HT1080 (cell line): Measurements from ENCODE around the gene RAB3C. TPM values are rescaled to one million over a fixed set of nuclear protein-coding genes. Genes with fewer than 3 reads are reported as not detected.
"Not testable (repeated sequence)": the region's sequence is repeated elsewhere in the genome, so short reads cannot be mapped to it uniquely, and the experiment has no call there.

Experiments used
- DNase-seq: peaks from one replicate; pipeline ENCODE4 v3.0.0-alpha.2; 2015; ENCODE audit warnings: low read depth
- total RNA-seq: library from RNA; depleted of rRNA; stranded (reverse); fragments of >200 nt; shearing (Covaris generic); gene quantifications from 2 replicates; pipeline ENCODE4 v1.2.3, GENCODE V29; 2014

RAB3C gene
- total RNA-seq, 1 experiment from 2014 or later: not detected

DNA sequence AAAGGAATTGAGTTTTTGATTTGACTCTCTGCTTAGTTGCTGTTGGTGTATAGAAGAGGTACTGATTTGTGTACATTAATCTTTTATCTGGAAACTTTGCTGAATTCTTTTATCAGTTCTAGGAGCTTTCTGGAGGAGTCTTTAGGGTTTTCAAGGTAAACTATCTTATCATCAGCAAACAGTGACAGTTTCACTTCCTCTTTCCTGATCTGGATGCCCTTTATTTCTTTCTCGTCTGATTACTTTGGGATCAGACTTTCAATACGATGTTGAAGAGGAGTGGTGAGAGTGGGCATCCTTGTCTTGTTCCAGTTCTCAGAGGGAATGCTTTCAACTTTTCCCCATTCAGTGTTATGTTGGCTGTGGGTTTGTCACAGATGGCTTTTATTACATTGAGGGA is 17.7 kb downstream of the RAB3C start:
- DNase-seq: not testable (repeated sequence)

DNA sequence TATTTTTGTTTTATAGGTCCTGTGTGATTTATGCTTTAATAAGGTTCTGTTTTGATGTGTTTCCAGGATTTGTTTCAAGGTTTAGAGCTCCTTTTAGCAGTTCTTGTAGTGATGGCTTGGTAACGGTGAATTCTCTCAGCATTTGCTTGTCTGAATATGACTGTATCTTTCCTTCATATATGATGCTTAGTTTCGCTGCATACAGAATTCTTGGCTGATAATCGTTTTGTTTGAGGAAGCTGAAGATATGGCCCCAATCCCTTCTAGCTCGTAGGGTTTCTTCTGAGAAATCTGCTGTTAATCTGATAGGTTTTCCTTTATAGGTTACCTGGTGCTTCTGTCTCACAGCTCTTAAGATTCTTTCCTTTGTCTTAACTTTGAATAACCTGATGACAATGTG is 20.0 kb downstream of the RAB3C start:
- not testable (repeated sequence) for DNase-seq

DNA sequence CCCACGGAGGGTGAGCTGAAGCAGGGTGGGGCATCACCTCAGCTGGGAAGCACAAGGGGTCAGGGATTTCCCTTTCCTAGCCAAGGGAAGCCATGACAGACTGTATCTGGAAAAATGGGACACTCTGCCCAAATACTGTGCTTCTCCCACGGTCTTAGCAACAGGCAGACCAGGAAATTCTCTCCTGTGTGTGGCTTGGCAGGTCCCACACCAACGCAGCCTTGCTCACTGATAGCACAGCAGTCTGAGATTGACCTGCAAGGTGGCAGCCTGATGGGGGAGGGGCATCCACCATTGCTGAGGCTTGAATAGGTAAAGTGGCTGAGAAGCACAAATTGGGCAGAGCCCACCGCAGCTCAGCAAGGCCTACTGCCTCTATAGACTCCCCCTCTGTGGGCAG is 23.2 kb downstream of the RAB3C start:
- no peak for DNase-seq

DNA sequence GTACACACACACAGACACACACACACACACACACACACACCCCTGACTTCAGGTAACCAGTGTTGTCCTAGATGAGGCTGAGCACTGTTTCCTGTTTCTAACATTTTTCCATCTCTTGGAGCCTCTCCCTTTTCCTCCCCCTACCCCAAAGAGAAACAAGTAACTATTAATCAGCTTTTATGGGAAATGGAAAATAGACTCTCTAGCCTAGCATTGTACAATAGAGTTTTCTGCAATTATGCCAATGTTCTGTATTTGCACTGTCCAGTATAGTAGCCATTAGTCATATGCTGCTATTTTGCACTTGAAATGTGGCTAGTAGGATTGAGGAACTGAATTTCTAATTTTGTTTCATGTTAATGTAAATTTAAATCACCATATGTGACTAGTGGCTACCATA is 33.1 kb downstream of the RAB3C start:
- DNase-seq: no peak

GRCh38 chr5:58617241-58617640 is 34.4 kb downstream of the RAB3C start:
- DNase-seq: no peak

GRCh38 chr5:58620336-58620735 is 37.5 kb downstream of the RAB3C start:
- DNase-seq: no peak

DNA sequence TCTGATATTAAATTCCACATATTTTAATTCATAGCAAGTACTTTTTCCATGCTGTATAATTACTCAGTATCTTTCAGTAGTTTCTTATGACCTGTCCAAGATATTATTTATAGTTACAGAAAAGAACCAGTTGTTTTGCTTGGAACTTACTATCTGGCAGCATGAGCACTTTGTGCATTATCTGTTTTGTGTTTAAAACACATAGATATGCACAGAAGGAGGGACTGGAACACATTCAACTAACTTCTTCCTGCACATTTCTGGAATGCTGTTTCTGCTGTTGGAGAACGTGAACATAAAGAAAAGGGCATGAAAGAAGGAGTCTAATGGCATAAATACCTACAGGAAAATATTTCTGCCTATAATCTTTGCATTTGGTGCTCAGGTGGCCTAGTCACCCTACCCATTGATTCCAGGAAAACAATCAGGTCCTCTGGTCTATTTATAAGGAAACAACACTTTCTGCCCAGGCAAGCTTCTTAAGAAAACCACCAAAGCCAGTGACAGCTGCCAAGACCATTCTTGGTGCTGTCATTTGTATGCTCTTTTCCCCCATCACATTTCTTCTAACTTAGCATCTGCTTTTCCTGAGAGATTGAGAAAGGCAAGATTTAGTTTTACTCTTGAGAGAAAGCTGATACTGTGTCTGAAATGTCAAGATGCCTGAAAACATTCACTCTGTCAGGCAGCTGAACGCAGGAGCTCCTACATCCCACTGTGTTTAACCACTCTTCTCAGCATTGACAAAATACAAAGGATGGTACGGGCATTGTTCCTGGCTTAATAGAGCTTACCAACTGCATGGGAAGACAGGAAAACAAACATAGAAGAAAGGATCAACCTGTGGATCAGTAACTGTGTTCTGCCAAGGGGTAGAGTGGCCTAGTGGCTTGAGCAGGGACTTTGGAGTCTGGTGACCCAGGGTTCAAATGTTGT is 40.3 kb downstream of the RAB3C start:
- DNase-seq: no peak

DNA sequence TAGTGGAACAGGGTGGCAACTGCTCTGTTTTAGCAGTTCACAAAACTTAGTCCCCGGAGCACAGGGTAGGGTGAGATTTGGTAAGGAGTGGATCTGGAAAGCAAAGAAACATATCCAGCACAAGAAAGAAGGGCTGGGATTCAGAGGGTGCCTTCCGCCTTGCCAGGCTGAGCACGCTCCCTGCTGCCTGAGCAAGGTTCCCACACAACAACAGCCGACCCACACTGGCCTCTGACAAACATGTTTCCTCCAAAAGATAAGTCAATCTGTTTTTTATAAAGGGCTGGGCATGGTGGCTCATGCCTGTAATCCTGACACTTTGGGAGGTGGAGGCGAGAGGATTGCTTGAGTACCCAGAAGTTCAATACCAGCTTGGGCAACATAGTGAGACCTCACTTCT is 45.8 kb downstream of the RAB3C start:
- no peak for DNase-seq

DNA sequence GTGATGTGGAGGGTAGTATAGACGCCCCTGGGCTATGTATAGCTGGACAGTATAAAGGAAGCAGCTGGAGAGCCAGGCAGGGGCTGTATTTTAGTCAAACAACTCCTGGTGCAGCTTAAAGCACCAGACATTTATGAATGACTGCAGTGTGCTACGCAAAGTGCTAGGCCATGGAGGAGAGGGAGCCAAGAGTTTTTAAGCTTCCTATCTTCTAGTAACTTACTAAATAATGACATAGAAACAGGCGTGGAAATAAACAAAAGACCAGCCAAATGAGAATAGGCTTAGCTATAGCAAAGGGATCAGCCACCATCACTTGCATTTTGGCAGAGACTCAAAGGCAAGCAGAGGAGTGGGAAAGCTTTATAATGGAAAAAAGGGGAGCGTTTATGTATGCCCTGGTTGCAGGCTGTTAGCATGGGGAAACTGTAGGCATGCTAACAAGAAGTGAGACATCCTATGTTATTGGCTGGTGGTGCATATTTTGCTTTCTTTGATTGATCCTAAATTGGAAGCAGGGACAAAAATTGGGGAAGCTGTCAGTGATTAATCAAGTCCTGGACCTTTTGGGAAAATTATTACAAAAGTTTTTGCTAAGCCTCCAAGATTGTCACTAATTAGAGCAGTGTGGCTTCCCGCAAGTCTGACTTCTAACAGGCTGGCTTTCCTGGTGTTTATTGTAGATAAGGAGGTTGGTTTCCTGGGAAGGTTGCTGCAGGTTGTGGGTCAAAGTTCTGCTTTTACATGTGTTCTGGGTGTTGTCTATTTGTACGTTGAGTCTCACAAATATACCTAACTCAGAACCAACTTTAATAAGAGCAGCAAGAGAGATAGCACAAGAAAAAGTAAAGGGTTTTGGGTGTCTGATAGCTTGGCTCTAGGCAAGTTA is 46.6 kb downstream of the RAB3C start:
- DNase-seq: no peak

DNA sequence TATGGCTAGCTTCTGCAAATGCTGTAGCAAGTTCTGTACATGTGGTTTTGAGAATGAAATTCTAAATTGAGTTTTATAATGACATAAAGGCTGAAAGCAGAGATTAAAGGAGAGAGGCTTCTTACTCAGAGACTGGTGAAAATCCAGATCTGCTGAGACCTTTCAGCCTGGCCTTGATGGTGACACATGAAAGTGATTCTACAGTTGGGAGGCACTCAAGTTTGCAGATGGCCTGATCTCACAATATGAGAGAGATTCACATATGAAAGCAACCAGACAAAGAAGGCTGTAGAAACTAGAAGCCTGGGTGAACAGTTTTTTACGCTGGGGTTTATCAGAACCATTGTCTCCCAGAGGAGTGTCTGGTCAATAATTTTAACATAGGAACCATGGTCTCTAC is 49.0 kb downstream of the RAB3C start:
- no peak for DNase-seq

- no peak for DNase-seq
Observed at GRCh38 chr5:58635416-58635815, 52.5 kb downstream of the RAB3C start.

- DNase-seq: no peak
Observed at GRCh38 chr5:58640011-58640410, 57.1 kb downstream of the RAB3C start.

DNA sequence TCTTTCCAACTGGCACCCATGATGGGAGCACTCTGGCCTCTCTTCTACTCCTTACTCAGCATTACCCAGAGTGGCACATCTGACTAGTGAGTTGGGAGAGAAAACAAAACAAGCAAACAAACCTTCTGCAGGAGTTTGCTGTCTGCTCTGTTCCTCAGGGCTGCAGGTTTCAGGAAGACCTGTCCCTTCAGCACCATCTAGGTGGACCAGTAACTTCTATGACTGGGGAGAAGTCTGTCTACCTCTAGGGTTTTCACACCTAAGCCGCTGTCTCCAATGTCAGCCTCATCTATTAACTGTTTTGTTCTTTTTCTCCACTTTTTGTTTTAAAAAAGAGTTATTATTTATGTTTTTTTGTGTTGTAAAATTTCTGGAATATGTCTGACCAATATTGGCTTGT is 58.7 kb downstream of the RAB3C start:
- DNase-seq: no peak

DNA sequence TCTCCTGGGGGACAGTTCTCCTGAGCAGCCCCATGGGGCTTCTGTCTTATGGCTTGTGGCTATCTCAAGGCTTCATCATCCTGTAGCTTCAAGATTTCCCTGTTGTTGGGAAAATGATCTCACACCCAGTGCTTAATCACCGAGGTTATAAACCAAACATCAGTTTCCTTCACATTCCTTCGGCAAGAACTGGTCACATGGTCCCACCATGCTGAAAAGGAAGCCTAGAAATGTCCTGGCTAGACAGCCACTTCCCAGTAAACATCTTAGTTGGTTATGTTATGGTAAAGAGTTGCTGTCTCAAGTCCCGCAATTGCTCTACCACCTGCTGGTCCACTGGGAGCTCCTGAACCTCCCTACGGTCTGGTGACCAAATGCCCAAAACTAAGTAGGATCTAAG is 66.0 kb downstream of the RAB3C start:
- peak; percentile 15 for DNase-seq

GRCh38 chr5:58649716-58650115 is 66.8 kb downstream of the RAB3C start:
- DNase-seq: no peak

DNA sequence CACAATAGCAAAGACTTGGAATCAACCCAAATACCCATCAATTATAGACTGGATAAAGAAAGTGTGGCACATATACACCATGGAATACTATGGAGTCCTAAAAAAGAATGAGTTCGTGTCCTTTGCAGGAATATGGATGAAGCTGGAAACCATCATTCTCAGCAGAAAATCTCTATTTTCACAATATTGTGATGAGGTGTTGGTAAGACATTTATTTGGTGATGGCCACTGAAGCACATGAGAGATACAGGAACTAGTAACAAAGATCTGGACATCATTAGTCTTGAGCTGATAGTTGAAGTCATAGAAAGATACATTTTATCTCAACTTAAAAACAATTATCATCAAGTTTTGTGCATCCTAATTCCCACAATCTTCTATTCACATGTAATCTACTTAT is 70.6 kb downstream of the RAB3C start:
- no peak for DNase-seq

DNA sequence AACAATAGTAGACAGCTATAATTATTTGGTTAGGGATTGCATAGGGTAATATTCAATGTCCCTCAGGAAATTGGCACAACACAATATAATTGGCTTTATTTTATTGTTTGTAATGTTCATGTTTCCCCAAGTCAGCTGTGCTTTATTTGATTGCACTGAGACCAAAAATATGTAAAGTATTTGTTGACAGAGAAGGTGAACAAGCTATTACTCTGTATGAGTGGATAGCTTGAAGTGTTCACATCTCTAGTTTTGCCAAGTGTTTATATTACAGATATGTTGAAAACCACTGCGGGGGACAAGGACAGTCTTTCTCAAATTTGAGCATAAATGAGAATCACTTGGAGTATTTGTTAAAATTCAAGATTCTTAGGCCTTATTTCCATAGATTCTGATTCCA is 83.3 kb downstream of the RAB3C start:
- no peak for DNase-seq

GRCh38 chr5:58666598-58667581 is 84.0 kb downstream of the RAB3C start:
- DNase-seq: peak; percentile 8

DNA sequence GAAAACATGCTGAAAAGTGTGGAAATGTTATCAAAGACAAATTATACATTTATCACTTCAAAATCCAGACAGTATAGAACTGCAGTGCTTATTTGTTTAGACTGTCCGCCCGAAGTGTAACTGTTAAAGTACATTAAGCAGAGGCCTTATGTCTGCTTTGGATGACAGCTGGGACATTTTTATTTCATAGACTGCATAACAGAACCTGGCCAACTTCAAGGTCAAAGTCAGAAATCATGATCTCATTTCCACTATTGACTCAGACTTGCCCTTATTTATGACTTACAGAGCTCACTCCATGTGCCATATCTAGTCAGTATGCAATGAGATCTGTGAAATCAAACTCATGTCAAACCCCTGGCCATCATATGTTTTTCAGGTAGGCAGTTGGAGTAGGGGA is 87.7 kb downstream of the RAB3C start:
- no peak for DNase-seq

DNA sequence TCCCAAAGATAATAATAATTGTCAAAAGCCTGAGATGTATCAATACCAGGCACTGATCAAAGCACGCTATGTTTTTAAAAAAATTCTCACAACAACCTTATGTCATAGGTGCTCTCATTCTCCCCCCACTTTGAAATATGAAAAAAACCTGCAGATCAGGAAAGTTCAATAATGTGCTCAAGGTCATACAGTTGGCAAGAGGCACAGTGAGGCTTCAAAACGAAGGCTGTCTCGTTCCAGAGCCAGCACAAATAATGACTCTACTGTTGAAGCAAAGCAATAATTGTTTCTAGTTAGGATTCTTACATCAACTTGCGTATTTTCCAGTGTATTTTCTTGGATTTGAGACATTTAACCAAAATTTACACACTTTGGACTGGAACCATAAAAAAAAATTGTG is 88.3 kb downstream of the RAB3C start:
- DNase-seq: no peak

- no peak for DNase-seq
Observed at GRCh38 chr5:58672521-58672920, 89.6 kb downstream of the RAB3C start.
